ENCODE data around the gene FAM78A.

The FAM78A gene

DNA sequence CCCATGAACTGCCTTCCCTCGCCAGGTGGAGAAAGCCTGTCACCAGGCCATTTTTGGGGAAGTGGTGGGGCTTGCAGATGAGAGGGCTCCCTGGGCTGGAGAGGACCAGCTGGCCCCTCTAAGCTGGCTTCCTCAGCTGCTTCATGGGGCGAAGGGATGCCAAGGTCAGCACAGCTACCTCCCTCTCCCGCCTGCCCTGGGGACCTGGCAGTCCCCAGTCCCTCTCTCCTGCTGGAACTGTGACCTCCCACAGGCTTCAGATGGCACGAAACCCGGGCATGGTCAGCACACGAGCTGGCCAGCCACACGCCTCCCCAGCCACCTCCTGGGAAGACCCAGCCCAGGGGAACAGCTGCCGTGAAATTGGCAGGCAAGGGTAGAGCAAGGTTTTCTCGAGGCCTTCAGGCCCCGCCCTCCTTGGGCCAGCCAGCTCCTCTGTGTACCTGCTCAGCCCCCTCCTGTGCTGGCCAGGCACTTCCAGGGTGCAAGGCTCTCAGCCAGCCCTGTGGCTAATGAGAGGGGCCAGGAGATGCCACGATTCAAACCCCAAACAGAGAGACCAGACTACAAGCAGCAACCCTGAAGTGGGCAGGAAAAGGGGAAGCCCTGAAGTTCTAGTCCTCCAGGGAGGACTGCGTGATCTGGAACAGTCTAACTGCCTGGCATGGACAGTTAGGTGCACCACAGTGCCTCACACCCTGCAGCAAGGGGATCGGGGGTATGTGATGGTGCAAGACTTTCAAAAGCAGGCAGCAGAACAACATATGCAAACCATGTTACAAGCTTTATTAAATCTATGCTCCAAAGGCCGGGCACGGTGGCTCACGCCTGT, 26.1 kb upstream of the FAM78A start:
- DNase-seq, result no peak

DNA sequence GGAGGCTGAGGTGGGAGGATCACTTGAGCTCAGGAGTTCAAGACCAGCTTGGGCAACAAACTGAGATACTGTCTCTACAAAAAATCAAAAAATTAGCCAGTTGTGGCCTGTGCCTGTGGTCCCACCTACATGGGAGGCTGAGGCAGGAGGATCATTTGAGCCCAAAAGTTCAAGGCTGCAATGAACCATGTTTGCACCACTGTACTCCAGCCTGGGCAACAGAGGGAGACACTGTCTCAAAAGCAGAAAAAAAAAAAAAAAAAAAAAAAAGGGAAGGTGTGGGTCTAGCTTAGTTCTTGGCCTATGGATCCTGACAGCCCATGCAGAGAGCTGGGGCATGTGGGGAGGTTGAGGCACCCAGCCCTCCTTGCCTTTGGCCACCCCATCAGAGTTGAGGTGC, 24.1 kb upstream of the FAM78A start:
- no peak for DNase-seq

- no peak for DNase-seq
Measured at GRCh38 chr9:131299961-131300347, 23.6 kb upstream of the FAM78A start.

- DNase-seq, result no peak
Measured at GRCh38 chr9:131299346-131299960, 23.1 kb upstream of the FAM78A start.

DNA sequence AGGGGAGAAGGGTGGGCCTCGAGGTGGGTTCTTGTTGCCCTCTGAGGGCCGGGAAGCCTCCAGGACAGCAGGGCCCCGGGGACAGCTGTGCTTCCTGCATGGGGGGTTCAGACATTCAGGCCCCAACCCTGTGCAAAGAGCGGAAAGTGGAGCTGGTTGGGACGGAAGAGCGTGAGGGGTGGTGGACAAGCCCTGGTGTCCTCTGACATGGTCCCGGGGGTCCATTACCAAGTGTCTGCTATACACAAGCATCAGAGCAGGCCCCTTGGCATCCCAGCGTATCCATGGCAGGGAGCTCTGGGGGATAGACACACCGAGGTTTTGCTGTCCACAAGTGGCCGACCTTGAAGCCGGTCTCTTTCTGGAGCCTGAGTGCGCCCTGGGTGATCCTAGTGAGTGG, 22.5 kb upstream of the FAM78A start:
- no peak for DNase-seq

DNA sequence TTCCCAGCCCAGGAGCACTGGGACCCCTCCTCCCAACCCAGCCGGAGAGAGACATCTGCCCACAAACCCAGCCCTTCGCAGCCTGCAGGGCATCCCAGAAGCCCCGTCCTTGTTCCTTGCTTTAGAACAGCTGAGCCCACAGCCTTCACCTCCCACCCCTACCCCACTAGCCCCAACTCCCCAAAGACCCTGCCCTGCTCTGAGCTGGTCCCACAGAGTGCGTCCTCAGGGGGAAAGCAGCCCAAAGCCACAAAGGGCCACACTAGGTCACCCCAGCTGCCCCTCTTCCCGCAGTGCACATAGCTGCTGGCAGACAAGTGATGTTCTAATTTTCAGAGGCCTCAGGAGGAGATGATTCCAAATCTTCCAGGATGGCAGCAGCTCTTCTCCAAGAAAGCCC, 22.0 kb upstream of the FAM78A start:
- no peak for DNase-seq

GRCh38 chr9:131297903-131298302, 21.6 kb upstream of the FAM78A start:
- DNase-seq, result no peak

DNA sequence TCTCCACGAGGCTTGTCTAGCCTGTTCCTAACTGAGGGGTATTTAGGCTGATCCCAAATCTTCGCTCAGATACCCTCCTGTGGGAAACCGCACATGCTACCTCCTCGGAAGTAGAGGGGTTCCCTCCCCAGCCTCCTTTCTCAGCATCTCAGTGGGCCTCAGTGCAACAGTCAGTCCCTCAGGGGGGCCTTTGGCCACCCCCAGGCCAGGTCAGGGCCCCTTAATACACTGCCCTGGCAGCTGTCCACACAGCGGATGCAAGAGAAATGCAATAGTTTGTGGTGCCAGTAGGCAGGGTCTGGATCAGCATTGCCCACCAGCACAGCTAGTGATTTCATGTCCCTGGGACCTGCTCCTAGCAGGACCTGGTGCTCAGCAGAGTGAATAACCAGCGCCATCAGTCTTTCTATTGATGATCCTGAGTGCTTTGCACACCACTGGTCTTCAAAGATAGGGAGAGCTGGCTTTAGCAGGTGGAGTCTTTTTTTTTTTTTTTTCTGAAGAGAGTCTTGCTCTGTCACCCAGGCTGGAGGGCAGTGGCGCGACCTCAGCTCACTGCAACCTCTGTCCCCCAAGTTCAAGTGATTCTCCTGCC, 20.7 kb upstream of the FAM78A start:
- no peak for DNase-seq

- DNase-seq, result no peak
Measured at GRCh38 chr9:131296460-131296859, 20.1 kb upstream of the FAM78A start.

DNA sequence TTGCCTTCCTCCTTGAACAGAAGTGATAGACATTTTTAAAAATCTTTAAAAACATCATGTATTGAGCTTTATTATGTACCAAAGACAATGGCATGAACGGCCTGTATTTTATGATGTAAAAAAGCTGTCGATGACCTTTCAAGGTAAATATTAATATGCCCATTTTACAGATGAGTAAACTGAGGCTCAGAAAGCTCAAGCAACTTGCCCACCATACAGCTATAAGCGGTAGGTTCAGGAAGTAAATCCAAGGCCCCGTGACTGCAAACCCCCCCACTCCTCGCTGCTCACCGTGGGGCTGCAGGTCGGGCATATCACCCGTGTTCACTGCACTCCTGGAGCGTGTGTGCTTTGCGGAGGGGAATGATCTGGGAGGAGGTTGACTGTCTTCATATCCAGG, 16.6 kb upstream of the FAM78A start:
- DNase-seq, result no peak

DNA sequence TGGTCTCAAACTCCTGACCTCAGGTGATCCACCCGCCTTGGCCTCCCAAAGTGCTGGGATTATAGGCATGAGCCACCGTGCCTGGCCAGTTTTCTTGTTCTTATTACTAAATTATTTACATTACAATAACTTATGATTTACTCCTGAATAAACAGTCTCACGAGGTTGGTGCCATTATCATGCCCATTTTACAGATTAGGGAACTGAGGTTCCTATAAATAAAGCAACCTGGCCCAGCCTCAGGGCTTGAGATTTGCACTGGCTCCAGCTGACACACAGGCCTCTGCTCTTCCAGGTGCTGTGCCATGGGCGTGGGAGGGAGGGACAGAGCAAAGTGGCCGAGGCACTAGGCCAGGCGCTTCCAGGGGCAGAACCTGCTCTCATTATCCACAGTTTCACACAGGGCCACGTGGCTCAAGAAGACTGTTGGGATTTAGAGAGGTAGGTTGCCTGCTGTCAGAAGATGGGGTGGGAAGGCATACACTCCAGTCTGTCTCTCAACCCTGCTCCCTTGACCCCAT, 15.5 kb upstream of the FAM78A start:
- DNase-seq, result no peak

DNA sequence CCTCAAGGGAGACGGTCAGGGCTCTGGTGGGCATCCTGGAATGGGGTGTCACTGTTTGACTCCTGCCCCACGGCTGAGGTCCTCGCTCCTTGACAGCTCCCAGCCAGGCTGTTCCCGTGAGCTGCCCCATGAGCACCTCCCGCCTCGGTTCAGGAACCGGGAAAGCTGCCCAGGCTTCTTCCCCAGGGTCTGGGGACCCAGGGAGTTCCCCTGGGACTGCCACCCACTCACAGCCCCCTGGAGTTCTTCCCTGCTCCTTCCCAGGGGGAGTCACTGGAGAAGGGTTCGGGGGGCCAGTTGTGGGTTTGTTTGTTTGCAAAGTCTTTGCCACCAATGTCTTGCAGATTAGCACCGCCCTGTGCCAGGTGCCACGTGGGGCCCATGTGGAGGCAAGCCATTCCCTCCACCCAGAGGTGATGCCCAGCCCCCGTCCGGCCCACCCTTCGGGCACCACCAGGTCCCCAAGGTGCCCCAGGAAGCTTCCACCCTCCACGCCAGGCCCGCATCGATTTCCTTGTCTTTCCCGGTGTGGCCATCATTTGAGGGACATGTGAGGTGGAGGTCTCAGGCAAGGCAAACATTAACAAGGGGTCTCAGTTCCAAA, 14.6 kb upstream of the FAM78A start:
- no peak for DNase-seq

- no peak for DNase-seq
Measured at GRCh38 chr9:131290036-131290766, 13.9 kb upstream of the FAM78A start.

- DNase-seq, result no peak
Measured at GRCh38 chr9:131289301-131290035, 13.2 kb upstream of the FAM78A start, which contains the start of gene PLPP7. Gene PLPP7 (plus strand): TSS chr9:131289723. CDS start chr9:131289998, 275 bp downstream.

DNA sequence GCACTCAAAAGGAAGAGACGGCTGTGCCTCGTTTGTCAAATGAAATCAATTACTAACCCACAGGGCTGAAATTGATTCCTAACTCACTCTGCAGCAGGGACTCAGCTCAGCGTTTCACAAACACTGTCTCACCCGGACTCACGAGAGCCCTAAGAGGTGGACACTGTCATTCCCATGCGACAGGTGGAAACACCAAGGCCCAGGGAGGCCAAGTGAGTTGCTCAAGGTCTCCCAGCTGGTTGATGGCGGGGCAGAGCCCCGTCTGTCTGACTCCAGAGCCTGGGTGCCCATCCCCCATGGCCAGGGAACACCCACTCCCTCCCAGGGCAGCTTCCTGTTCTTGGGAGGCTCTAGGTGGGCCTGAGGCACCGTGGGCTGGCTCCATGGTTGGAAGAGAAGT, 11.9 kb upstream of the FAM78A start:
- DNase-seq, result no peak

- no peak for DNase-seq
Measured at GRCh38 chr9:131287359-131287758, 11.0 kb upstream of the FAM78A start.

GRCh38 chr9:131284856-131285255, 8.5 kb upstream of the FAM78A start:
- no peak for DNase-seq

DNA sequence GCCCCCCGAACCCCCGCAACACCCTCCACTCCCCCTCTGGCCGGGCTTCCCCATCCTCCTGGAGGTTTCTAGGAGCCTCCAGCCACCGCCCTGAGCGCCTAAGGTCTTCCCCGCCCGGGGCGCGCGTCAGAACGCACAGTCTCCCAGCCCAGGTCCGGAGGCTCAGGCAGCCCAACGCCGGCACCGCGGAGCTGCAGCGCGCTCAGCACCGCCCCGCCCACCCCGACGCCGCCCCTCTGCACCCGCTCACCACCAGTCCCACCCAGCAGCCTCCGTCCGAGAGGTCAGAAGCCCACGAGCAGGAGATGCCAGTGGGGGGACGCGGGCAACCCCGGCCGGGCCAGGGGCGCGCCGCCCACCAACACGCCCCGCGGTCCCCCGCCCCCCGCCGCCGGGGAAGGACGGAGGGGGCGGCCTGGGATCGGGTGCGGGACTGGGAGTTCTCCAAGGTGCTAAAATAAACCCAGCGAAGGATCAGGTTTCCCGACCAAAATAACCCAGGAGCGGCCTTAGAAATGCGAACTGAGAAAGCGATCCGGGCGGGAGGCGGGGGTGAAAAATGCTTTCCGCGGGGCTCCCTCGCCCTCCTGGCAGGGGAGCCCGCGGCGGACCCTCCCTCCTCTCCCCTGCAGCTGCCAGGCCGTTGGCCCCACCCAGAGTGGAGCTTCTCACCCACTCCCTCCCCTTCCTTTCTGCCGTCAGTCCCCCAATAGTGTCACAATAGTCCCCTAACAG, 6.5 kb upstream of the FAM78A start:
- DNase-seq, result no peak

DNA sequence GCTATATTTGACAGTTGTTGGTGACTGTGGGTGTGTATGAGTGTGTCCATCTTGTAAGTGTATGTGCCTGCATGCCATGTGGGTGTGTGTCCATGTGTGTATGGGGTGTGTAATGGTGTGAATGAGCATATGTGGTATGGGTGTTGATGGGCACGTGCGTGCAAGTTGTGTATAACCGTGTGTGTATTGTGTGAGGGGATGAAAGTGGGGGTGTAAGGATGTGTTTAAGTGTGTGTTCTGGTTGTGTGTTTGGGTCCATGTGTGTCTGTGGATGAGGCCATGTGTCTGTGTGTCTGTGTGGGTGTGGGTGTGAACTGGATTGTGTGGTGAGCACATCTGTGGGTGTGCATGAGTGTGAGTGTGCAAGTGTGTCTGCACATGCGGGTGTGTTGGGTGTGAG, 5.9 kb upstream of the FAM78A start:
- no peak for DNase-seq

- DNase-seq, result no peak
Measured at GRCh38 chr9:131281119-131281965, 5.0 kb upstream of the FAM78A start.

Measured in CD4-positive, alpha-beta T cell treated with Interferon gamma for 1 hour (primary cell).